ENCODE results near the gene HEXB. TPM values are rescaled to one million over a fixed set of nuclear protein-coding genes. Genes with fewer than 3 reads are reported as not detected.
"Not testable (repeated sequence)": the region's sequence is repeated elsewhere in the genome, so short reads cannot be mapped to it uniquely, and the experiment has no call there.

The HEXB gene
- total RNA-seq, 3 donors from 2014 or later = 123 to 218 (median 145) TPM

DNA sequence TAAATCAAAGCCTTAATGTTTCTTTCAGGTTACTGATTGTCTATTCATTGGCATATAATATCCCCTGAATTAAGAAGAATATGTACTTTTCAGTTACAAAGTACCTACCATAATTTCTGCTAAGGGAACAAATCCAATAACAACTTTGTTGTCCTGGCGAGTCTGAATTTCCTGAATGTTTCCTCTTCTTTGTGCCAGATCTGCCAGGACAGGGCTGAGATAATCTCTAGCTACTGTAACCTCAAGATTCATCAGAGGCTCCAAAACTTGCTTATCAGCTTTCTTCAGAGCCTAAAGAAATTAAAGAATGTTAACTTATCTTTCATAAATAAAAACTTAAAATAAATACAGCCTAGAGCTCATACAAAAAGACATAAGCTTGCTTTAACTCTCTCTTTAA is 37.2 kb downstream of the HEXB start:
- Histone ChIP-seq H3K4me3 (no peak overlapping the region), H3K27ac (no peak overlapping the region), H3K27me3 (no peaks in the 10 kb centered on the region), H3K4me1 (no peaks in the 10 kb centered on the region), H3K36me3 (peaks cover 4% of the 10 kb centered on the region), H3K9me3 (no peaks in the 10 kb centered on the region)
- TF ChIP-seq POLR2A (IDR thresholded peaks at IDR 0.05) (no peak), POLR2AphosphoS5 (IDR thresholded peaks at IDR 0.05) (no peak)
- TF ChIP-seq, protein P1, sequence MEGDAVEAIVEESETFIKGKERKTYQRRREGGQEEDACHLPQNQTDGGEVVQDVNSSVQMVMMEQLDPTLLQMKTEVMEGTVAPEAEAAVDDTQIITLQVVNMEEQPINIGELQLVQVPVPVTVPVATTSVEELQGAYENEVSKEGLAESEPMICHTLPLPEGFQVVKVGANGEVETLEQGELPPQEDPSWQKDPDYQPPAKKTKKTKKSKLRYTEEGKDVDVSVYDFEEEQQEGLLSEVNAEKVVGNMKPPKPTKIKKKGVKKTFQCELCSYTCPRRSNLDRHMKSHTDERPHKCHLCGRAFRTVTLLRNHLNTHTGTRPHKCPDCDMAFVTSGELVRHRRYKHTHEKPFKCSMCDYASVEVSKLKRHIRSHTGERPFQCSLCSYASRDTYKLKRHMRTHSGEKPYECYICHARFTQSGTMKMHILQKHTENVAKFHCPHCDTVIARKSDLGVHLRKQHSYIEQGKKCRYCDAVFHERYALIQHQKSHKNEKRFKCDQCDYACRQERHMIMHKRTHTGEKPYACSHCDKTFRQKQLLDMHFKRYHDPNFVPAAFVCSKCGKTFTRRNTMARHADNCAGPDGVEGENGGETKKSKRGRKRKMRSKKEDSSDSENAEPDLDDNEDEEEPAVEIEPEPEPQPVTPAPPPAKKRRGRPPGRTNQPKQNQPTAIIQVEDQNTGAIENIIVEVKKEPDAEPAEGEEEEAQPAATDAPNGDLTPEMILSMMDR (IDR thresholded peaks at IDR 0.05) = no peak
- no peak for DNase-seq (ENCODE audit: low spot score in 2 of 2)
- intact Hi-C loops (cut with DNase I; ENCODE audit: low total_unique reads) = no loop called here

DNA sequence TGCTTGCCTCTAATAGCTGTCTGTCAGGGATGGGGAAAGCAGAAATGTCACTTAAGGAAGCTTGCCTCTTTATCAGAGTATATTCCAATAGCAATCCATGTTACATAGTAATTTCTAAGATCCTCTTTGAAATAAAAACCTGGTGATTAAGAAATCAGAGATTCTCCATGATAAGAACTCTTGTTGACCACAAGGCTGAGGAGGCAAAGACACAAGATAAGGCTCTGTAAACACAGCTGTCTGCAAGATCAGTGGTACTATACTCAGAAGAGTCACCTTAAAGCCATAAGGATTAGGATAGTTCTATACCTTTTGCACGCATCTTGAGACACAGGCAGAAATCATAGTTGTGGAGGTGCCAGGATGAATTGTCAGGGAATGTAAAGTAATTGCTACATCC is 40.3 kb downstream of the HEXB start:
- intact Hi-C loops (cut with DNase I; ENCODE audit: low total_unique reads) = no loop called here
- no peaks in the 10 kb centered on the region for H3K9me3 ChIP-seq
- no peak overlapping the region for H3K4me3 ChIP-seq
- no peak for DNase-seq (ENCODE audit: low spot score in 2 of 2)
- no peak overlapping the region for H3K27ac ChIP-seq
- H3K27me3 ChIP-seq = no peaks in the 10 kb centered on the region
- TF ChIP-seq POLR2AphosphoS5 (IDR thresholded peaks at IDR 0.05) (no peak), POLR2A (IDR thresholded peaks at IDR 0.05) (no peak)
- TF ChIP-seq, protein P1 (IDR thresholded peaks at IDR 0.05) = no peak
- H3K36me3 ChIP-seq = no peaks in the 10 kb centered on the region
- H3K4me1 ChIP-seq = no peaks in the 10 kb centered on the region

DNA sequence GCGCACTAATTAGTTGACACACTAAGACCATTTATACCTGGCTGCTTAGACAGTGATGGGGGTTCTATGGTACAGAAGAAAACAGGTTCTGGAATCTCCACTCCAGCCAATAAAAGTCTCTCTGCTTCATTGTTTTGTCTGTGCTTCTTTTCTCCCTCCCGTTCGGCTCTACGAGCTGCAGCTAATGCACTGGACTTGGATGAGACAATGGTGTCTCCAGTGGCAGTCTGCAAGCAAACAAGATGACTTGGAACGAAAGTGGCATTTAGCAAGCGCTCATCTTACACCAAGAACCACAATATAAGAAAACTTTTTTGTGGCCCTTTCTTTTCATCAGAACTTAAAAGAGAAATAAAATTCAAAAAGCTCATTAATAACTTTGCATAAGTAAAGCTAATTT is 51.7 kb downstream of the HEXB start:
- DNase-seq (ENCODE audit: low spot score in 2 of 2) = no peak
- H3K36me3 ChIP-seq = peaks cover 4% of the 10 kb centered on the region
- TF ChIP-seq POLR2AphosphoS5 (IDR thresholded peaks at IDR 0.05) (no peak), POLR2A (IDR thresholded peaks at IDR 0.05) (no peak)
- TF ChIP-seq, protein P1 (IDR thresholded peaks at IDR 0.05) = no peak
- H3K9me3 ChIP-seq = no peaks in the 10 kb centered on the region
- no peaks in the 10 kb centered on the region for H3K4me1 ChIP-seq
- H3K27ac ChIP-seq = no peak overlapping the region
- no peak overlapping the region for H3K4me3 ChIP-seq
- intact Hi-C loops (cut with DNase I; ENCODE audit: low total_unique reads) = no loop called here
- no peaks in the 10 kb centered on the region for H3K27me3 ChIP-seq

DNA sequence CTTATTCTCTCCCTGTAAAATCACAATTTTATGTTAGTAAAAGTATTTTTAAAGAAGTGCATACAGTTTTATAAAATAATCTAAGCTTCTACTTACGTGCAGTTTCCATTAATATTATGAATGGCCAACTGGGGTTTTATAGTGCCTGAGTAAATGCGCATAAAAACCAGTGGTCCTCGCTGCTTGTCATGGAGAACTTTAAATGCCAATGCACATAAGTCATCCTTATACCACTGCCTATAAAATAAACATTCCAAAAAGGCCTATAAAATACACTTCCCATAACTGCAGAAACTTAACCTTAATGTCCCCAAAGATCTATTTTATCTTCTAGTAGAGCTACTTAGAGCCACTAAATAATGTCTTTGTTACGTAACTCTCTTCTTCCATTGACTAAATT is 53.4 kb downstream of the HEXB start:
- no peak overlapping the region for H3K4me3 ChIP-seq
- no peak overlapping the region for H3K27ac ChIP-seq
- peaks cover 4% of the 10 kb centered on the region for H3K36me3 ChIP-seq
- intact Hi-C loops (cut with DNase I; ENCODE audit: low total_unique reads) = no loop called here
- no peaks in the 10 kb centered on the region for H3K9me3 ChIP-seq
- TF ChIP-seq, protein P1 (IDR thresholded peaks at IDR 0.05) = no peak
- TF ChIP-seq POLR2AphosphoS5 (IDR thresholded peaks at IDR 0.05) (no peak), POLR2A (IDR thresholded peaks at IDR 0.05) (no peak)
- DNase-seq (ENCODE audit: low spot score in 2 of 2) = no peak
- H3K4me1 ChIP-seq = no peaks in the 10 kb centered on the region
- no peaks in the 10 kb centered on the region for H3K27me3 ChIP-seq

DNA sequence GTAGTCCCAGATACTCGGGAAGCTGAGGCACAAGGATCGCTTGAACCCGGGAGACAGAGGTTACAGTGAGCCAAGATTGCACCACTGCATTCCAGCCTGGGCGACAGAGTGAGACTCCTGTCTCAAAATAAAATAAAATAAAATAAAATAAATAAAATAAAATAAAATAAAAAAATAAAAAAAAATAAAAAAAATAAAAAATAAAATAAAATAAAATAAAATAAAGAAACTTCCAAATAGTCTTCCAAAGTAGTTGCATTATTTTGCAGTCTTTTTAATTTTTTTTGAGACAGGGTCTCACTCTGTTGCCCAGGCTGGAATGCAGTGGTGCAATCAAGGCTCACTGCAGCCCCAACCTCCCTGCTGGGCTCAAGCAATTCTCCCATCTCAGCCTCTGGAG is 63.7 kb downstream of the HEXB start:
- H3K4me3 ChIP-seq; H3K9me3 ChIP-seq; H3K36me3 ChIP-seq; H3K27me3 ChIP-seq; DNase-seq (ENCODE audit: low spot score in 2 of 2); intact Hi-C loops (cut with DNase I; ENCODE audit: low total_unique reads); H3K27ac ChIP-seq; H3K4me1 ChIP-seq: not testable (repeated sequence)

DNA sequence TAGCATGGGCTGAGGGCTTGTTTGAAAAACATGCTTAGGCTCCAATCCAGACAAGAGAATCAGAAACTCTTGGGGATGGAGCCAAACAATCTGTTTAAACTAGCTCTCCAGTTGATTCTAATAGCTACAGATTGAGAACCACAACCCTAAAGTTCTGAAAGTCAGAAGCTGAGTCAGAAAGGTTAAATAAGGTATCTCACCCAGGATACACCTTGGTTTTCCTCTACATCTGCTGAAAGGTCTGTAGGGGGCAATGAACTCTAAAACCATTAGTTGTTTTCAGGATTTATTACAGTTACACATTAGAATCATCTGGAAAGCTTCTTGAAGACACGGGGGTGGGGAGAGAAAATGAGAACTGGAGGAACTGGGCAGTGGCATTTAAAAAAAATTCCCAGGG is 76.2 kb downstream of the HEXB start:
- DNase-seq (ENCODE audit: low spot score in 2 of 2) = no peak
- TF ChIP-seq, protein P1 (IDR thresholded peaks at IDR 0.05) = no peak
- no peak for TF ChIP-seq POLR2AphosphoS5 (IDR thresholded peaks at IDR 0.05)
- TF ChIP-seq POLR2A (IDR thresholded peaks at IDR 0.05) = no peak
- H3K27ac ChIP-seq = no peak overlapping the region
- intact Hi-C loops (cut with DNase I; ENCODE audit: low total_unique reads) = no loop called here
- H3K27me3 ChIP-seq = no peaks in the 10 kb centered on the region
- H3K9me3 ChIP-seq = peaks cover 0 to 2% of the 10 kb centered on the region in 2 donors
- peaks cover 9% of the 10 kb centered on the region for H3K36me3 ChIP-seq
- H3K4me1 ChIP-seq = peaks cover 0 to 10% of the 10 kb centered on the region in 2 donors
- H3K4me3 ChIP-seq = no peak overlapping the region
